H1 (cell line): ENCODE measurements around the gene TMEM255B. TPM values are rescaled to one million over a fixed set of nuclear protein-coding genes. Genes with fewer than 3 reads are reported as not detected.

Experiments used
- CTCF ChIA-PET: fragments of 300-600 bp; sonication (Branson Sonifier 250); formaldehyde crosslinking; loops from one replicate; lab custom pipeline; 2021; ENCODE audit not compliant: partially characterized antibody; lab: Charles Lee
- POLR2A ChIA-PET: fragments of 300-600 bp; sonication (Branson Sonifier 250); formaldehyde crosslinking; loops from one replicate; lab custom pipeline; 2021; ENCODE audit warnings: inconsistent platforms; ENCODE audit not compliant: partially characterized antibody; lab: Charles Lee
- DNase-seq, 2 experiments: peaks; one replicate each; pipeline versions ENCODE4 v3.0.0 to v3.0.0-alpha.2; 2010 to 2022; ENCODE audit warnings: low spot score in 2 of 2, low read depth in 1 of 2, mixed read lengths in 1 of 2
- FAIRE-seq: peaks from 2 replicates; lab custom pipeline; 2011; peaks lifted over from hg19 to GRCh38; lab: Jason Lieb, UNC
- H2AFZ ChIP-seq: 2 replicates; pipeline ENCODE4 v1.8.1; 2012; ENCODE audit warnings: low read length, inconsistent platforms
- H2AK5ac ChIP-seq: 2 replicates; pipeline ENCODE4 v1.6.1; 2013; ENCODE audit warnings: low read depth, low read length
- H2BK120ac ChIP-seq: replicated peaks from 2 replicates; pipeline ENCODE3; 2013; ENCODE audit warnings: low read depth, low read length, inconsistent platforms
- H2BK12ac ChIP-seq: 2 replicates; pipeline ENCODE4 v1.6.1; 2013; ENCODE audit warnings: low read depth, low read length
- H2BK15ac ChIP-seq: 2 replicates; pipeline ENCODE4 v1.6.1; 2013; ENCODE audit warnings: low read length
- H2BK20ac ChIP-seq: 2 replicates; pipeline ENCODE4 v1.6.1; 2013; ENCODE audit warnings: low read length
- H2BK5ac ChIP-seq: 2 replicates; pipeline ENCODE4 v1.6.1; 2013; ENCODE audit warnings: low read depth, low read length
- H3K14ac ChIP-seq: 2 replicates; pipeline ENCODE4 v1.6.1; 2013; ENCODE audit warnings: inconsistent platforms; ENCODE audit not compliant: insufficient read length
- H3K18ac ChIP-seq: 2 replicates; pipeline ENCODE4 v1.6.1; 2013; ENCODE audit warnings: low read length; ENCODE audit errors: extremely low read depth
- H3K23ac ChIP-seq: 2 replicates; pipeline ENCODE4 v1.6.1; 2013; ENCODE audit warnings: inconsistent platforms; ENCODE audit not compliant: insufficient read length
- H3K23me2 ChIP-seq: 2 replicates; pipeline ENCODE4 v1.6.1; 2013; ENCODE audit warnings: low read depth, low read length
- H3K27ac ChIP-seq: 2 replicates; pipeline ENCODE4 v1.6.1; 2011; ENCODE audit warnings: low read depth, low read length, inconsistent platforms
- H3K27me3 ChIP-seq, 4 experiments: replicated peaks in 1 of 4; 1 replicate in 1 of 4; 2 replicates in 3 of 4; pipeline versions ENCODE4 v1.6.1 to v1.8.1; 2011 to 2013; ENCODE audit warnings: low read length in 3 of 4, mild to moderate bottlenecking in 3 of 4, inconsistent platforms in 2 of 4, mixed read lengths in 2 of 4, moderate library complexity in 1 of 4; ENCODE audit not compliant: control insufficient read depth in 3 of 4, insufficient read depth in 3 of 4; ENCODE audit errors: extremely low read depth in 1 of 4
- H3K36me3 ChIP-seq, 4 experiments: 2 replicates each; pipeline versions ENCODE4 v1.6.1 to v1.8.1; 2011 to 2013; ENCODE audit warnings: mild to moderate bottlenecking in 4 of 4, low read length in 3 of 4, moderate library complexity in 2 of 4, control low read depth in 1 of 4, inconsistent platforms in 1 of 4; ENCODE audit not compliant: insufficient read depth in 4 of 4, control insufficient read depth in 2 of 4
- H3K4ac ChIP-seq: replicated peaks from 2 replicates; pipeline ENCODE3; 2013; ENCODE audit warnings: low read length, low read depth, mixed read lengths, inconsistent platforms; ENCODE audit not compliant: insufficient read length
- H3K4me1 ChIP-seq, 4 experiments: replicated peaks in 1 of 4; 1 replicate in 1 of 4; 2 replicates in 3 of 4; pipeline versions ENCODE4 v1.6.1 to v1.8.1; 2011 to 2013; ENCODE audit warnings: low read length in 3 of 4, inconsistent platforms in 2 of 4, mixed read lengths in 1 of 4; ENCODE audit not compliant: insufficient read depth in 4 of 4, control insufficient read depth in 3 of 4
- H3K4me2 ChIP-seq, 2 experiments: 2 replicates each; pipeline versions ENCODE4 v1.6.1 to v1.8.1; 2011 to 2013; ENCODE audit warnings: low read depth in 2 of 2, low read length in 2 of 2, control low read depth in 1 of 2, inconsistent platforms in 1 of 2, mild to moderate bottlenecking in 1 of 2; ENCODE audit not compliant: insufficient read depth in 1 of 2
- H3K4me3 ChIP-seq, 4 experiments: fragments of 200-600, 300-600 bp in 1 of 4; sonication (generic), shearing (Covaris generic), sonication (Bioruptor Twin) in 1 of 4; 2 replicates each; pipeline versions ENCODE4 v1.5.1 to v1.8.1; 2011 to 2016; ENCODE audit warnings: low read length in 4 of 4, low read depth in 3 of 4, control low read depth in 2 of 4, inconsistent platforms in 2 of 4, mild to moderate bottlenecking in 2 of 4, mixed read lengths in 1 of 4, moderate library complexity in 1 of 4; ENCODE audit not compliant: insufficient read depth in 2 of 4; ENCODE audit errors: extremely low read depth in 1 of 4
- H3K56ac ChIP-seq: replicated peaks from 2 replicates; pipeline ENCODE3; 2013; ENCODE audit warnings: low read depth, mild to moderate bottlenecking, mixed read lengths, low read length, inconsistent platforms; ENCODE audit not compliant: insufficient read length
- H3K79me1 ChIP-seq: 2 replicates; pipeline ENCODE4 v1.6.1; 2013; ENCODE audit warnings: low read depth, low read length, control low read depth
- H3K79me2 ChIP-seq, 2 experiments: 2 replicates each; pipeline versions ENCODE4 v1.6.1 to v1.8.1; 2012 to 2013; ENCODE audit warnings: low read length in 2 of 2, mild to moderate bottlenecking in 2 of 2, inconsistent platforms in 1 of 2; ENCODE audit not compliant: insufficient read depth in 2 of 2, control insufficient read depth in 1 of 2
- H3K9ac ChIP-seq, 4 experiments: replicated peaks in 1 of 4; 1 replicate in 1 of 4; 2 replicates in 3 of 4; pipeline versions ENCODE4 v1.6.1 to v1.8.1; 2011 to 2013; ENCODE audit warnings: low read depth in 3 of 4, low read length in 3 of 4, control low read depth in 2 of 4, mild to moderate bottlenecking in 2 of 4, moderate library complexity in 2 of 4, inconsistent platforms in 1 of 4; ENCODE audit errors: extremely low read depth in 1 of 4
- H3K9me3 ChIP-seq, 2 experiments: 2 replicates each; pipeline versions ENCODE4 v1.6.1 to v1.8.1; 2012 to 2013; ENCODE audit warnings: mild to moderate bottlenecking in 2 of 2, moderate library complexity in 2 of 2, control low read depth in 1 of 2, inconsistent platforms in 1 of 2, low read depth in 1 of 2, low read length in 1 of 2, mixed read lengths in 1 of 2; ENCODE audit not compliant: insufficient read depth in 2 of 2
- H4K20me1 ChIP-seq, 2 experiments: replicated peaks in 1 of 2; 2 replicates each; pipeline versions ENCODE3 to v1.8.1; 2011 to 2013; ENCODE audit warnings: inconsistent platforms in 2 of 2, low read length in 2 of 2, mild to moderate bottlenecking in 1 of 2; ENCODE audit not compliant: insufficient read depth in 2 of 2, control insufficient read depth in 1 of 2
- H4K5ac ChIP-seq: 2 replicates; pipeline ENCODE4 v1.6.1; 2013; ENCODE audit warnings: low read length, low read depth, mixed read lengths, inconsistent platforms; ENCODE audit not compliant: insufficient read length
- H4K8ac ChIP-seq: 2 replicates; pipeline ENCODE4 v1.8.0; 2013; ENCODE audit warnings: mild to moderate bottlenecking, moderate library complexity, low read length, inconsistent platforms; ENCODE audit not compliant: insufficient read depth; ENCODE audit errors: extremely low read depth
- H4K91ac ChIP-seq: replicated peaks from 2 replicates; pipeline ENCODE3; 2013; ENCODE audit warnings: low read length, mixed read lengths, inconsistent platforms; ENCODE audit not compliant: insufficient read length
- ASH2L ChIP-seq: fragments of 200-600, 300-600 bp; sonication (generic); IDR thresholded peaks from one replicate; pipeline ENCODE4 v1.7.1; 2017; ENCODE audit warnings: low read length
- BACH1 ChIP-seq: IDR thresholded peaks from 2 replicates; pipeline ENCODE4 v1.6.1; 2012; ENCODE audit warnings: low read length, improper control_type of control experiment
- E2F6 ChIP-seq: IDR thresholded peaks from 2 replicates; pipeline ENCODE4 v1.6.1; 2012; ENCODE audit warnings: inconsistent platforms
- MAFK ChIP-seq: IDR thresholded peaks from 2 replicates; pipeline ENCODE4 v1.6.1; 2012; ENCODE audit warnings: low read depth, mild to moderate bottlenecking, improper control_type of control experiment, low read length
- WGBS, 2 experiments: shearing (Covaris generic) in 1 of 2; methylation state at CpG; one replicate each; pipeline versions ENCODE4 v1.1.6 to v1.1.7; 2013 to 2015; ENCODE audit warnings: low lambda C conversion rate in 2 of 2, mixed read lengths in 2 of 2, inconsistent platforms in 1 of 2, low coverage in 1 of 2, missing lambda C conversion rate in 1 of 2; ENCODE audit not compliant: insufficient replicate concordance in 2 of 2, insufficient coverage in 1 of 2, insufficient read length in 1 of 2; ENCODE audit errors: extremely low coverage in 1 of 2, missing lambda C conversion rate in 1 of 2; 5-methylcytosine and 5-hydroxymethylcytosine counted together
- polyA plus RNA-seq, 7 experiments: library from polyadenylated mRNA; depleted of rRNA in 3 of 7; stranded (reverse) in 5 of 7; unstranded in 2 of 7; fragments of >200 nt in 5 of 7; fragments of 200-250 nt in 2 of 7; gene quantifications; 1 replicate in 5 of 7; 2 replicates in 1 of 7; 4 replicates in 1 of 7; pipeline versions ENCODE4 v1.2.1 to v1.2.3, GENCODE V29; 2011 to 2013; ENCODE audit warnings: missing spikeins in 2 of 7, mixed read lengths in 2 of 7
- total RNA-seq: library from RNA; stranded (reverse); fragmentation: NEBNext Ultra II Directional; extraction: Animal tissue kit (Norgen Biotek cat#: 25700); gene quantifications from 2 replicates; pipeline ENCODE4 v1.2.1, GENCODE V29; 2021

The TMEM255B gene
- total and polyA plus RNA-seq, 2 of the 8 experiments (the other 6 are each of a cell fraction or from before 2014, with no cell fraction given), result 3.4 to 4.4 TPM

- H3K56ac ChIP-seq, result no peak overlapping the region
- H3K27ac ChIP-seq, result no peak overlapping the region
- no peak overlapping the region for H2BK120ac ChIP-seq
- peaks cover 7% of the 10 kb centered on the region; the same call in 1 of the 2 replicates for H3K23me2 ChIP-seq
- no peak overlapping the region for H4K5ac ChIP-seq
- peaks cover 0 to 6% (median 3%) of the 10 kb centered on the region in 4 experiments; a peak in 4 of 7 replicates for H3K4me1 ChIP-seq
- H4K91ac ChIP-seq, result no peak overlapping the region
- no peaks in the 10 kb centered on the region for H3K36me3 ChIP-seq
- no peaks in the 10 kb centered on the region; the same call in 1 of the 2 replicates for H3K79me1 ChIP-seq
- 0 out of 4 replicates have a peak, but pooled peaks cover 0 to 6% of the 10 kb centered on the region in 2 experiments for H3K79me2 ChIP-seq
- DNase-seq (peak in 1 of 2 experiments; percentile 29), FAIRE-seq (no peak)
- H2BK12ac ChIP-seq, result no peak overlapping the region
- no peaks in the 10 kb centered on the region for H3K9me3 ChIP-seq
- H3K9ac ChIP-seq, result no peak overlapping the region
- no peak overlapping the region for H2AK5ac ChIP-seq
- H2BK15ac ChIP-seq, result no peak overlapping the region
- H4K8ac ChIP-seq, result no peak overlapping the region
- no peaks in the 10 kb centered on the region for H3K27me3 ChIP-seq
- H3K23ac ChIP-seq, result no peak overlapping the region
- 93% methylated on average over 18 of the region's 18 CpGs; no CpG with 5 or more reads in 1 of the 2 experiments for WGBS, 2 experiments
- H2BK20ac ChIP-seq, result no peak overlapping the region
- H2BK5ac ChIP-seq, result no peak overlapping the region
- H3K18ac ChIP-seq, result peak overlapping the region; percentile 24; the same call in 1 of the 2 replicates
- peak overlapping the region; percentile 20 for H3K4ac ChIP-seq
- TF ChIP-seq BACH1 (peak; percentile 78; the same call in 1 of the 2 replicates), E2F6 (peak; percentile 76), ASH2L (no peak), MAFK (peak; percentile 61)
- H3K14ac ChIP-seq, result no peak overlapping the region
- H3K4me2 ChIP-seq, result no peak overlapping the region; a peak in 1 of 4 replicates
- CTCF ChIA-PET, result interaction anchor here (1.2 kb wide), 1 partner anchor 120 kb away, joined by 4 read pairs; no protein-coding TSS in a partner anchor
- H2AFZ ChIP-seq, result no peak overlapping the region
- POLR2A ChIA-PET, result no interaction called here
- H4K20me1 ChIP-seq, result peaks cover 0 to 5% of the 10 kb centered on the region in 2 experiments
- no peak overlapping the region for H3K4me3 ChIP-seq
Measured at GRCh38 chr13:113848431-113849260, 89.6 kb downstream of the TMEM255B start.
